HL-60/S4 treated with phorbol 12-myristate 13-acetate at 8.2 ng/mL for 4 days and 3 days (cell line): Measurements from ENCODE around the gene FOXP1.

Source experiments
- in situ Hi-C: fragments of 300-500 bp; cut with MboI; formaldehyde crosslinking; loops from 2 replicates; pipeline ENCODE4 v1.15.0; 2022; ENCODE audit warnings: low sequenced_read_pairs

FOXP1 gene

GRCh38 chr3:70974747-70975146, 608.8 kb downstream of the FOXP1 start:
- in situ Hi-C loops = no loop called here

DNA sequence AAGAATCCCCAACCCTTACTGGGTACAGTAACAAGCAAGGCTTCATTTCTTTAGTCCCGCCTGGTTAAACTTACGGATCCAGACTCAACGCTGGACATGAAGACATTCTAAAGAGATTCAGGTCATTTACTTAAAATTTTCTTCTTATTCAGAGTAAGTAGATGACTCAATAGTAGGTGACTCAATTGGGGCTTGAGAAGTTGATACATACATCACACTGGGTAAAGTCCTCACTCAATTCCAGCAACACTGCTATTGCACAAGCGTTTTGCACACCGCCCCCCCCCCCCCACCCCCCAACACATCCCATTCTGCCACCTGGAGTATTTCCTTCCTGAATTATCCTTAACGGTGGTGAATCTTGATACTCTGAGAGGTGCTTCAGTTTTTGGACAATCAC, 610.0 kb downstream of the FOXP1 start:
- in situ Hi-C loops = no loop called here

GRCh38 chr3:70972855-70973254, 610.7 kb downstream of the FOXP1 start:
- in situ Hi-C loops = no loop called here

DNA sequence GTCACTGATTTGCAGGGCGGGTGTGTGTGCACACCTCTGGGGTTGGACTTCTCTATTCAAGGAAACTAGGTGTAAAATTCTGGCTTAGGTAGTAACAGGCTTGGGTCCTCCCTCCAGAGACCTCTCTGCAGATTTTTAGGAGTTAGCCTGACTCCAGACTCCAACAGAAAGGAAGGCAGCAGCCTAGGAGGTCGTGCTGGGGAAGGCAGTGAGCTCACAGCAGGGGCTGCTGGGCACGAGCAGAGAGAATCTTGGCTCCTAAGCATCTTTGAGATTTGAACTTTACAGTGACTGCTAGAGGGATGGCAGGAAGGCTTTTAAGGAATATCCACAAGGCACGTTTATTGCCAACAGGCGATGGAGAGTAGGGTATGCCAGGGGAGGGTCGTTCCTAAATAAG, 612.6 kb downstream of the FOXP1 start:
- in situ Hi-C loops = no loop called here

DNA sequence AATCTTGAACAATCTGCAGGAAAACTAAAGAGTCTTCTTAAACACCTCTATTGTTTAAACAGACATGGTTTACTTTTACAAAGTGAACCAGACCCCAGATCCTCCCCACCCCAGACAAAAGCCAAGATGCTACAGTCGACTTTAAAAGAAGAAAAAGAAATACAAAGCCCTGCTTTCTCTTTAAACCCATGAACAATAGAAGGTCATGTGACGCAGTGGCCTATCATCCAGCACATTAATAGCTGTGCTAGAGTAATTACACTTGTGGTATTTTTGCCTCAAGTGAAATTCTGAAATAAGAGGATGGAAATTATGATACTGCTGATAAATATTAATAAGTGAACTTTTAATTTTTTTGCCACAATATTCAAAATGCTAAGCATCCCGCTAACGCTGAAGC, 613.4 kb downstream of the FOXP1 start:
- in situ Hi-C loops = no loop called here

DNA sequence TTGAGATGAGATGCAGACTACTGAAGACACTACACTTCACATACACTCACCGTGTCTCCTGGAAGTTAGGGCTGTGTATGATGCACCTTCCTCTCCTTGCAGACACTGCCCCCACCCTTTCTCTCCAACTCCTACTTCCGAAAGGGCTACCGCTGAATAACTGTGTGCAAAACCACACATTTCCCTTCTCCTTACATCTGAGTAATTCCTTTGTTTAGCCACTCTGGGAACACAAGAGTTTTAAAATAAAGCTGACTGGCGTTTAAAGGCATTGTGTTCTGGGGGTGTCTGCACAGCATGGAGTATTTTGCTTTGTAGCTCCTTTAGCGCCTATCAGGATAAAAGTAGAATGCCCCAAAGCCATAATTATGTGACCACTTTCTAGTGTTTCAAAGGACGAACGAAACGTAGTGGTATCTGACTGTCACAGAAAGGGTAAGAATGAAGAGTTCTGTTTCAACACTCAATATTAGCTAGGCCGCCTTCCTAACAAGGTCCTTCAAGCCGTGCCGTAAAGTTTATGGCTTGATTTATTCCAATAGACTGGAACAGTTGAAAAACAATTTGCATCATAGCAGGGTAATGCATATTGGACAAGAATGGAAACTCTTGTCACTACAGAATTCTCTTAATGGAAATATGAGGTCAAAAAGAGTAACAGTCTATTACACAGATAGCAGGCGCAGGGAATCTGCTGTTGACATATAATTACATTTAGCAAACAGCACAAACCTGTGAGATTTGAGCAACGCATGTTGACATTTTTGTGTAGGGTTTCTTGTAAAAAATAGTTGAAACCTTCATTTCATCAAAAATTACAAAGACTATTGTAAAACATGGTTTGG, 619.9 kb downstream of the FOXP1 start:
- in situ Hi-C loops = no loop called here

GRCh38 chr3:70959506-70960291, 623.8 kb downstream of the FOXP1 start:
- in situ Hi-C loops = no loop called here

GRCh38 chr3:70952033-70952747, 631.3 kb downstream of the FOXP1 start:
- in situ Hi-C loops = no loop called here

- in situ Hi-C loops = no loop called here
Measured at GRCh38 chr3:70951316-70951715, 632.2 kb downstream of the FOXP1 start.

DNA sequence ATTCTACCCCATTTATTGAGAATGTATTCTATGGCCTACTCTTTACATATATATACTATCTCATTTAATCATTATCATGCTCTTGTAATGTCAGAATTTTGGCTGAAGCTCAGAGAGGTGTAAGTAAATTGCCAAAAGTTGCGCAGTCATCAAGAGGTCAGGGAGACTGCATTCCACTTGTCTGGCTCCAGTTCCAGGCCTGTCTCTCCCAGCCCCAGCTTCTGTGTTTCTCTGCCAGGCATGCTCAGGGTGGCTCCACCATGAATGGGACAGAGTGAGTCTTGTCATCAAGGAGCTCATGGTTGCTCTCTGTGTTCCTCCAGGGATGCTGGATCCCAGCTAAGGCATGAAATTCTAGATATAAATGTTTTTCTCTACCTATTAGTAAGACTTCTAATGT, 635.9 kb downstream of the FOXP1 start:
- in situ Hi-C loops = no loop called here

- in situ Hi-C loops = no loop called here
Measured at GRCh38 chr3:70943886-70944285, 639.6 kb downstream of the FOXP1 start.

GRCh38 chr3:70933105-70933810, 650.3 kb downstream of the FOXP1 start:
- in situ Hi-C loops = no loop called here

DNA sequence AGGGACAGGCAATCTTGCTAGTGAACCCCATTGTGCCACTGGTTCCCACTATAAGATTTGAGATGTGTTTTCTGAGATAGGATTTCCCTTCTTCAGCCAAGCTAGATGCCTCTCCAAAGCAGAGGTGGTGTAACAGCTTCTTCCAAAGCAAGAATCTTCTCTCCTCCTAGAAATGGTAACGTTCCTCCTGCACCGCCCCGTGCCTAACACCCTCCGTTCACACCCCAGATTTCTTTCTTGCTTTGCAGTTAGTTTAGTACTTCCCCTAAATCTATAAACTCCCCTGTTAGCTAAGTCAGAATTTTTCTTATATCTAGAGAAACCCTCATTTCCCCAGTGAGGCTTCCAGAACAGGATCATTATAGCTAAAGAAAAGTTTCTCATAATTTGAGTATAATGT, 653.5 kb downstream of the FOXP1 start:
- in situ Hi-C loops = no loop called here

DNA sequence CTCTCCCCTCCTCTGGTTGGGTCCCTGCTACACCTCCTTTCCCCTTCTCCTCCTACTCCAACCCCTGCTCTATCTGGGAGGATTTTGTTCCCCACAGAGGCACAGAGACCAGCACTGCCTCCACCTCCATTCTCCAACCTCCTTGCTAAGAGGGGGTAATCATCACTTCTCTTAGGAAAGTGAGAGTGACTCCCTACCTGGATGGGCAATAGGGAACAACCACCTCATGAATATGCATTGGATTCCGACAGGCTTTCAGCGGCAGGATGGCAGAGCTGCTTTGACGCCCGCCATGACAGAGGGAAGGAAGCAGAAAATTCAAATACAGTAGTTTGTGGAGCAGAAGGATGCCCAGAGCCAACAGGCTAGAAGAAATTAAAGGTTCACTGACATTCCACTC, 656.3 kb downstream of the FOXP1 start:
- in situ Hi-C loops = no loop called here

GRCh38 chr3:70926835-70927234, 656.7 kb downstream of the FOXP1 start:
- in situ Hi-C loops = no loop called here

- in situ Hi-C loops = no loop called here
Measured at GRCh38 chr3:70919661-70920060, 663.9 kb downstream of the FOXP1 start.

GRCh38 chr3:70919091-70919490, 664.4 kb downstream of the FOXP1 start:
- in situ Hi-C loops = no loop called here

DNA sequence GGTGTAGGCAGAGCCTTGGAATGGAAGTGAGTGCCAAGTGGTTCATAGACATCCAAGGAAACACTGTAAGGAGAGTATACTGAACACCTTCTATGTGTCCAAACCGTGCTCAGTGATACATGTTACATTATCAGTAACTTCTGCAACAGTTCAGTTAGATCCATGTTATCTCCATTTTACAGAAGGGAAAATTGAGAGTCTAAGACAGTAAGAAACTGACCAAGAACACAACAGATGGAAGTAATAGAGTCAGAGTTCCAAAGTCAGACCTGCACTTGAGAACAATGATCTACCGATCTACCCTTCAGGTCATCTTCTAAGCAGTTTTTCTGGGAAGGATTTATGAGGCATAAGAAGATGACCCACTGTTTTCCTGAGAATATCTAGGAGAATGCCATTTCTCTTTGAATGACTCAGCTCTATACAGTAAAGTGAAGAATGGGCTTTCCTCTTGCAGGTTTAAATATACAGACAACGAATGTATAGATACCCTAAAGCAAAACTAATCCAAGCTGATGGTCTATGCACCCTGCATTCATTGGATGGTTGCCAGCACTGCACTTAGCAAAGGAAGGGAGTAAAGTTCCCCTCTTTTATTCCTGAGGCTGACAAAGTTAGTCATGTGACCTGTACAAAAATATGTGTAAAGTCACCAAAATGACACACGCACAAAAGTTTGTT, 667.0 kb downstream of the FOXP1 start:
- in situ Hi-C loops = no loop called here

- in situ Hi-C loops = no loop called here
Measured at GRCh38 chr3:70914862-70915261, 668.7 kb downstream of the FOXP1 start.

DNA sequence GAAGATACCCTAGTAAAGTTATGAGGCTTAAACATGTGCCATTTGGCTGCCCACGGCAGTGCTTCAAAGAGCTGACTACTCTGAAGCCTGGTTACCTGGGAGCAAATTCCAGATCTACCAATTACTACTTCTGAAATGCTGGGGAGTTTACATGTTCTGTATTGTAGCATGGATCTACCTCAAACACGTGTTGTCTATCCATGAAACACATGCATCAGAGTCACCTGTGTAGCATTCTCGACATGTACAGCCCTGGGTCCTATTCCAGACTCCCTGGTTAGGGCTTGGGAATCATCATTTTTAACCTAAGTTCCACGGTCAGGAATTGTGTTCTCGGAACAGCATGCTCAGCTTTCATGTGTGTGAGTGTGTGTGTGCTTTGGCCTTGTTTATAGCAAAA, 671.8 kb downstream of the FOXP1 start:
- in situ Hi-C loops = no loop called here
